Measurements from ENCODE around the gene ZFYVE28. TPM values are rescaled to one million over a fixed set of nuclear protein-coding genes. Genes with fewer than 3 reads are reported as not detected.

Gene ZFYVE28
- total RNA-seq, 1 donor from 2014 or later = 0.86 TPM

GRCh38 chr4:2412534-2412884 is 5.9 kb downstream of the ZFYVE28 start:
- no peak for DNase-seq (ENCODE audit: low read depth)

GRCh38 chr4:2411786-2412510 is 6.5 kb downstream of the ZFYVE28 start:
- DNase-seq (ENCODE audit: low read depth) = no peak

- DNase-seq (ENCODE audit: low read depth) = no peak
Measured at GRCh38 chr4:2409381-2409783, 9.1 kb downstream of the ZFYVE28 start.

- no peak for DNase-seq (ENCODE audit: low read depth)
Measured at GRCh38 chr4:2408976-2409375, 9.5 kb downstream of the ZFYVE28 start.

- DNase-seq (ENCODE audit: low read depth) = no peak
Measured at GRCh38 chr4:2408401-2408958, 10.0 kb downstream of the ZFYVE28 start.

- no peak for DNase-seq (ENCODE audit: low read depth)
Measured at GRCh38 chr4:2407991-2408342, 10.5 kb downstream of the ZFYVE28 start.

GRCh38 chr4:2406920-2407319 is 11.5 kb downstream of the ZFYVE28 start:
- DNase-seq (ENCODE audit: low read depth) = no peak

GRCh38 chr4:2406406-2406805 is 12.0 kb downstream of the ZFYVE28 start:
- DNase-seq (ENCODE audit: low read depth) = no peak

- DNase-seq (ENCODE audit: low read depth) = no peak
Measured at GRCh38 chr4:2402941-2403340, 15.5 kb downstream of the ZFYVE28 start.

- DNase-seq (ENCODE audit: low read depth) = peak; percentile 76
Measured at GRCh38 chr4:2402048-2402842, 16.2 kb downstream of the ZFYVE28 start.

- no peak for DNase-seq (ENCODE audit: low read depth)
Measured at GRCh38 chr4:2401610-2401983, 16.8 kb downstream of the ZFYVE28 start.

GRCh38 chr4:2400841-2401609 is 17.4 kb downstream of the ZFYVE28 start:
- DNase-seq (ENCODE audit: low read depth) = no peak

GRCh38 chr4:2399631-2400190 is 18.7 kb downstream of the ZFYVE28 start:
- DNase-seq (ENCODE audit: low read depth) = no peak

GRCh38 chr4:2399216-2399615 is 19.2 kb downstream of the ZFYVE28 start:
- DNase-seq (ENCODE audit: low read depth) = no peak

GRCh38 chr4:2397596-2398379 is 20.7 kb downstream of the ZFYVE28 start:
- no peak for DNase-seq (ENCODE audit: low read depth)

- DNase-seq (ENCODE audit: low read depth) = no peak
Measured at GRCh38 chr4:2396781-2397368, 21.6 kb downstream of the ZFYVE28 start.

- DNase-seq (ENCODE audit: low read depth) = no peak
Measured at GRCh38 chr4:2395584-2395983, 22.9 kb downstream of the ZFYVE28 start.

GRCh38 chr4:2395038-2395437 is 23.4 kb downstream of the ZFYVE28 start:
- DNase-seq (ENCODE audit: low read depth) = no peak

- no peak for DNase-seq (ENCODE audit: low read depth)
Measured at GRCh38 chr4:2394528-2394927, 23.9 kb downstream of the ZFYVE28 start.

All from myocyte (in vitro differentiated cells).